H1 (cell line): ENCODE results near the gene OXSR1.
"Not testable (repeated sequence)": the region's sequence is repeated elsewhere in the genome, so short reads cannot be mapped to it uniquely, and the experiment has no call there.

ENCODE experiments used
- CEBPB ChIP-seq: IDR thresholded peaks from 2 replicates; pipeline ENCODE4 v1.6.1; 2012; ENCODE audit warnings: low read depth, low read length
- CHD1 ChIP-seq: IDR thresholded peaks from 2 replicates; pipeline ENCODE4 v1.6.1; 2012; ENCODE audit warnings: low read depth, low read length, improper control_type of control experiment
- CTCF ChIP-seq, 3 experiments: IDR thresholded peaks; 1 replicate in 2 of 3; 2 replicates in 1 of 3; pipeline versions ENCODE4 v1.5.1 to v1.6.1; 2011; ENCODE audit warnings: low read length in 3 of 3, mild to moderate bottlenecking in 3 of 3, inconsistent platforms in 2 of 3, low read depth in 1 of 3, moderate library complexity in 1 of 3; ENCODE audit not compliant: insufficient read depth in 1 of 3; ENCODE audit errors: control extremely low read depth in 1 of 3
- EGR1 ChIP-seq: IDR thresholded peaks from 2 replicates; pipeline ENCODE4 v1.6.1; 2011; ENCODE audit warnings: low read depth, low read length, borderline replicate concordance
- EP300 ChIP-seq, 2 experiments: IDR thresholded peaks; 1 replicate in 1 of 2; 2 replicates in 1 of 2; pipeline ENCODE4 v1.6.1; 2011 to 2012; ENCODE audit warnings: low read depth in 2 of 2, low read length in 2 of 2, mild to moderate bottlenecking in 2 of 2, borderline replicate concordance in 1 of 2, inconsistent platforms in 1 of 2, moderate library complexity in 1 of 2
- EZH2 ChIP-seq: fragments of 200-600 bp; sonication (generic); IDR thresholded peaks from 2 replicates; pipeline ENCODE4 v1.7.1; 2012; ENCODE audit warnings: low read depth, mild to moderate bottlenecking, moderate library complexity, low read length, inconsistent platforms; ENCODE audit not compliant: severe bottlenecking
- MAX ChIP-seq: IDR thresholded peaks from 2 replicates; pipeline ENCODE4 v1.6.1; 2012; ENCODE audit warnings: inconsistent platforms
- NRF1 ChIP-seq: IDR thresholded peaks from 2 replicates; pipeline ENCODE4 v1.6.1; 2011; ENCODE audit warnings: mild to moderate bottlenecking, low read depth, low read length, improper control_type of control experiment
- POLR2A ChIP-seq, 2 experiments: IDR thresholded peaks; 1 replicate in 1 of 2; 2 replicates in 1 of 2; pipeline ENCODE4 v1.6.1; 2011; ENCODE audit warnings: low read depth in 2 of 2, low read length in 2 of 2, mild to moderate bottlenecking in 2 of 2; ENCODE audit errors: control extremely low read depth in 1 of 2
- SP1 ChIP-seq: IDR thresholded peaks from 2 replicates; pipeline ENCODE4 v1.6.1; 2011; ENCODE audit warnings: low read depth, low read length
- TAF1 ChIP-seq: IDR thresholded peaks from 2 replicates; pipeline ENCODE4 v1.6.1; 2011; ENCODE audit warnings: mild to moderate bottlenecking, low read depth, low read length

GRCh38 chr3:38242812-38243211 lies 77.5 kb downstream of the OXSR1 start:
- TF ChIP-seq CEBPB; SP1; POLR2A (IDR thresholded peaks at IDR 0.05; ENCODE audit: control extremely low read depth in 1 of 2, low read depth in 2 of 2, low read length in 2 of 2); EZH2; CTCF (IDR thresholded peaks at IDR 0.05; ENCODE audit: control extremely low read depth in 1 of 3, insufficient read depth in 1 of 3, low read depth in 1 of 3, low read length in 3 of 3); TAF1; CHD1; EGR1; MAX; NRF1; EP300 (IDR thresholded peaks at IDR 0.05; ENCODE audit: borderline replicate concordance in 1 of 2, low read depth in 2 of 2, low read length in 2 of 2): not testable (repeated sequence)
